IMR-90 (cell line): ENCODE results near the gene KAT2B. TPM values are rescaled to one million over a fixed set of nuclear protein-coding genes. Genes with fewer than 3 reads are reported as not detected.

ENCODE experiments used
- ATAC-seq: fragments of 200-7000 bp; cut with Tn5 transposase; 2 replicates; pipeline ENCODE4 v1.9.1; 2020; ENCODE audit warnings: low read depth, mild to moderate bottlenecking, moderate library complexity
- BruUV-seq: library from RNA; stranded (reverse); fragments of 400-500 nt; replicated peaks from 2 replicates; lab custom pipeline; 2021; lab: Mats Ljungman, UMichigan
- CTCF ChIA-PET: fragments of 300-600 bp; formaldehyde crosslinking; extraction: SDS; loops from one replicate; lab custom pipeline; 2021; ENCODE audit warnings: antibody characterized with exemption; lab: Yijun Ruan, JAX
- POLR2A ChIA-PET: fragments of 300-600 bp; sonication (Branson Sonifier 250); formaldehyde crosslinking; loops from one replicate; lab custom pipeline; 2022; ENCODE audit warnings: antibody characterized with exemption; ENCODE audit not compliant: unreplicated experiment; lab: Charles Lee
- DNase-seq: peaks from one replicate; pipeline ENCODE4 v3.0.0; 2013
- H2AFZ ChIP-seq: replicated peaks from 2 replicates; pipeline ENCODE3; 2013; ENCODE audit warnings: low read length, mild to moderate bottlenecking; ENCODE audit not compliant: poor library complexity
- H2AK5ac ChIP-seq: 2 replicates; pipeline ENCODE4 v1.6.1; 2013; ENCODE audit warnings: low read depth, low read length, inconsistent platforms
- H2AK9ac ChIP-seq: replicated peaks from 2 replicates; pipeline ENCODE3; 2013; ENCODE audit warnings: mild to moderate bottlenecking, low read depth, low read length, moderate library complexity; ENCODE audit not compliant: poor library complexity
- H2BK120ac ChIP-seq: 2 replicates; pipeline ENCODE4 v1.6.1; 2013; ENCODE audit warnings: low read depth, low read length, inconsistent platforms
- H2BK15ac ChIP-seq: 3 replicates; pipeline ENCODE4 v1.6.1; 2013; ENCODE audit warnings: low read depth, low read length, inconsistent platforms
- H2BK20ac ChIP-seq: 2 replicates; pipeline ENCODE4 v1.6.1; 2013; ENCODE audit warnings: low read depth, mild to moderate bottlenecking, inconsistent platforms, low read length, moderate library complexity
- H2BK5ac ChIP-seq: 2 replicates; pipeline ENCODE4 v1.6.1; 2013; ENCODE audit warnings: mild to moderate bottlenecking, low read depth, low read length, inconsistent platforms; ENCODE audit not compliant: poor library complexity, severe bottlenecking
- H3K14ac ChIP-seq: replicated peaks from 2 replicates; pipeline ENCODE4 v1.6.1; 2013; ENCODE audit warnings: low read depth, low read length, inconsistent platforms
- H3K18ac ChIP-seq: 2 replicates; pipeline ENCODE4 v1.6.1; 2013; ENCODE audit warnings: low read depth, low read length, control low read depth
- H3K23ac ChIP-seq: 2 replicates; pipeline ENCODE4 v1.6.1; 2013; ENCODE audit warnings: low read depth, low read length, inconsistent platforms
- H3K27ac ChIP-seq: 2 replicates; pipeline ENCODE4 v1.5.1; 2013; ENCODE audit warnings: mild to moderate bottlenecking, control low read depth, low read length; ENCODE audit not compliant: insufficient read depth
- H3K27me3 ChIP-seq: 2 replicates; pipeline ENCODE4 v1.6.1; 2013; ENCODE audit warnings: low read length; ENCODE audit not compliant: control insufficient read depth, insufficient read depth
- H3K36me3 ChIP-seq: 2 replicates; pipeline ENCODE4 v1.6.1; 2013; ENCODE audit warnings: low read length, mixed read lengths; ENCODE audit not compliant: control insufficient read depth, insufficient read depth
- H3K4ac ChIP-seq: 2 replicates; pipeline ENCODE4 v1.6.1; 2013; ENCODE audit warnings: low read depth, low read length, inconsistent platforms
- H3K4me1 ChIP-seq: 2 replicates; pipeline ENCODE4 v1.6.1; 2013; ENCODE audit warnings: low read length, mixed read lengths; ENCODE audit not compliant: control insufficient read depth, insufficient read depth
- H3K4me2 ChIP-seq: 2 replicates; pipeline ENCODE4 v1.6.1; 2013; ENCODE audit warnings: low read depth, mild to moderate bottlenecking, control low read depth, low read length, moderate library complexity
- H3K4me3 ChIP-seq: 2 replicates; pipeline ENCODE4 v1.5.1; 2013; ENCODE audit warnings: low read depth, mild to moderate bottlenecking, control low read depth, low read length, moderate library complexity; ENCODE audit not compliant: insufficient read depth
- H3K56ac ChIP-seq: 2 replicates; pipeline ENCODE4 v1.6.1; 2013; ENCODE audit warnings: low read length, inconsistent platforms; ENCODE audit not compliant: insufficient read depth; ENCODE audit errors: extremely low read depth
- H3K79me1 ChIP-seq, 2 experiments: 2 replicates each; pipeline ENCODE4 v1.6.1; 2013; ENCODE audit warnings: low read length in 2 of 2, inconsistent platforms in 1 of 2, low read depth in 1 of 2
- H3K9ac ChIP-seq: 2 replicates; pipeline ENCODE4 v1.6.1; 2013; ENCODE audit warnings: low read depth, low read length, control low read depth
- H3K9me1 ChIP-seq: 2 replicates; pipeline ENCODE4 v1.6.1; 2013; ENCODE audit warnings: low read length, inconsistent platforms; ENCODE audit not compliant: insufficient read depth
- H3K9me3 ChIP-seq: 2 replicates; pipeline ENCODE4 v1.6.1; 2013; ENCODE audit warnings: low read length; ENCODE audit not compliant: control insufficient read depth, insufficient read depth
- H4K20me1 ChIP-seq: 2 replicates; pipeline ENCODE4 v1.6.1; 2013; ENCODE audit warnings: low read length, inconsistent platforms; ENCODE audit not compliant: insufficient read depth
- H4K5ac ChIP-seq: 2 replicates; pipeline ENCODE4 v1.6.1; 2013; ENCODE audit warnings: mild to moderate bottlenecking, low read depth, low read length, control low read depth
- H4K8ac ChIP-seq, 2 experiments: 2 replicates each; pipeline ENCODE4 v1.6.1; 2013; ENCODE audit warnings: low read depth in 2 of 2, low read length in 2 of 2, control low read depth in 1 of 2, inconsistent platforms in 1 of 2
- H4K91ac ChIP-seq: 2 replicates; pipeline ENCODE4 v1.6.1; 2013; ENCODE audit warnings: low read depth, low read length, inconsistent platforms; ENCODE audit not compliant: insufficient read depth
- BHLHE40 ChIP-seq: fragments of 150-350 bp; IDR thresholded peaks from 2 replicates; pipeline ENCODE4 v1.6.1; 2016; ENCODE audit warnings: mild to moderate bottlenecking, low read depth, low read length
- CEBPB ChIP-seq: IDR thresholded peaks from 2 replicates; pipeline ENCODE4 v1.6.1; 2012; ENCODE audit warnings: low read depth, low read length, improper control_type of control experiment
- FOS ChIP-seq: fragments of 150-350 bp; IDR thresholded peaks from 2 replicates; pipeline ENCODE4 v1.6.1; 2016; ENCODE audit warnings: low read depth, low read length
- MAZ ChIP-seq: IDR thresholded peaks from 2 replicates; pipeline ENCODE4 v1.6.1; 2012; ENCODE audit warnings: low read depth, mild to moderate bottlenecking, low read length, improper control_type of control experiment, moderate library complexity, borderline replicate concordance
- POLR2A ChIP-seq: IDR thresholded peaks from 2 replicates; pipeline ENCODE4 v1.6.1; 2012; ENCODE audit warnings: mild to moderate bottlenecking, low read depth, low read length
- RAD21 ChIP-seq: IDR thresholded peaks from 2 replicates; pipeline ENCODE4 v1.6.1; 2012; ENCODE audit warnings: low read length, improper control_type of control experiment
- RCOR1 ChIP-seq: IDR thresholded peaks from 2 replicates; pipeline ENCODE4 v1.6.1; 2012; ENCODE audit warnings: mild to moderate bottlenecking, low read length, improper control_type of control experiment; ENCODE audit not compliant: insufficient replicate concordance
- RFX5 ChIP-seq: IDR thresholded peaks from 2 replicates; pipeline ENCODE4 v1.8.0; 2012; ENCODE audit warnings: low read depth, mild to moderate bottlenecking, low read length, moderate library complexity
- USF2 ChIP-seq: fragments of 150-350 bp; IDR thresholded peaks from 2 replicates; pipeline ENCODE4 v1.6.1; 2017; ENCODE audit warnings: mild to moderate bottlenecking, antibody characterized with exemption, low read length, low read depth
- WGBS, 2 experiments: methylation state at CpG; one replicate each; pipeline versions ENCODE4 v1.1.5 to v1.1.7; 2013; ENCODE audit warnings: missing lambda C conversion rate in 2 of 2; ENCODE audit not compliant: insufficient read length in 1 of 2; ENCODE audit errors: extremely low coverage in 2 of 2; 5-methylcytosine and 5-hydroxymethylcytosine counted together
- dilution Hi-C: fragments of 300-500 bp; cut with HindIII; formaldehyde crosslinking; loops from one replicate; pipeline ENCODE4 v1.14.3; 2018; ENCODE audit warnings: low sequenced_read_pairs; ENCODE audit not compliant: unreplicated experiment
- in situ Hi-C: fragments of 300-500 bp; cut with MboI; formaldehyde crosslinking; loops from 3 replicates; pipeline ENCODE4 v1.14.3; 2019; ENCODE audit warnings: low sequenced_read_pairs, inconsistent platforms, mixed read lengths
- intact Hi-C: fragments of 100-400 bp; cut with micrococcal nuclease; formaldehyde crosslinking; loops from 2 replicates; pipeline ENCODE4 v1.10.0; 2022
- polyA plus RNA-seq, 3 experiments: library from polyadenylated mRNA; depleted of rRNA; stranded (reverse); fragments of >200 nt; gene quantifications; 2 replicates each; pipeline ENCODE4 v1.2.3, GENCODE V29; 2012; ENCODE audit warnings: low replicate concordance in 1 of 3
- total RNA-seq: library from RNA; depleted of rRNA; stranded (reverse); fragments of >200 nt; gene quantifications from 2 replicates; pipeline ENCODE4 v1.2.3, GENCODE V29; 2012

Gene KAT2B
- total and polyA plus RNA-seq, 2 of the 4 experiments (the other 2 are of a cell fraction): 2.0 to 2.2 TPM

DNA sequence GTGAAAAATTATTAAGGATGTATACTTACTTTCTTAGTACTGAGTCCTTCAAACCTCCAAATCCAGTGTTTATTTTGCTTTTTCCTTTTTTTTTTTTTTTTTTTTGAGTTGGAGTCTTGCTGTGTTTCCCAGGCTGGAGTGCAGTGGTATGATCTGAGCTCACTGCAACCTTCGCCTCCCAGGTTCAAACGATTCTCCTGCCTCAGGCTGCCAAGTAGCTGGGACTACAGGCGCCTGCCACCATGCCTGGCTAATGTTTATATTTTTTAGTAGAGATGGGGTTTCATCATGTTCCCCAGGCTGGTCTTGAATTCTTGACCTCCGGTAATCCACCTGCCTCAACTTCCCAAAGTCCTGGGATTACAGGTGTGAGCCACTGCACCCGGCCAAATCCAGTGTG, 67.5 kb downstream of the KAT2B start:
- H3K4me1 ChIP-seq: no peaks in the 10 kb centered on the region
- no peak overlapping the region for H2BK15ac ChIP-seq
- no CpG with 5 or more reads among the region's 5 CpGs for WGBS, 2 experiments
- no peak overlapping the region for H3K27ac ChIP-seq
- no peak overlapping the region for H3K9ac ChIP-seq
- H2BK120ac ChIP-seq: no peak overlapping the region
- H3K18ac ChIP-seq: no peak overlapping the region
- no peaks in the 10 kb centered on the region for H3K9me3 ChIP-seq
- BruUV-seq: no TSS peak
- CTCF ChIA-PET: interaction anchor here (0.6 to 0.7 kb wide), 2 partner anchors 72 to 1217 kb away, joined by 3 read pairs; no protein-coding TSS in a partner anchor
- no peak for ATAC-seq
- POLR2A ChIA-PET: no interaction called here
- no peak overlapping the region for H3K23ac ChIP-seq
- intact Hi-C loops: no loop called here
- no peak overlapping the region for H3K4me3 ChIP-seq
- H3K9me1 ChIP-seq: no peaks in the 10 kb centered on the region
- H2AFZ ChIP-seq: no peak overlapping the region
- no peak overlapping the region for H3K56ac ChIP-seq
- H2BK20ac ChIP-seq: no peak overlapping the region
- no peak overlapping the region for H4K5ac ChIP-seq
- no peak overlapping the region for H3K4me2 ChIP-seq
- in situ Hi-C loops: no loop called here
- no peak overlapping the region for H3K4ac ChIP-seq
- no peak overlapping the region for H2AK9ac ChIP-seq
- H3K79me1 ChIP-seq: no peaks in the 10 kb centered on the region
- H4K20me1 ChIP-seq: no peaks in the 10 kb centered on the region
- H2AK5ac ChIP-seq: no peak overlapping the region
- no peak overlapping the region for H4K8ac ChIP-seq
- dilution Hi-C loops: no loop called here
- H3K27me3 ChIP-seq: no peaks in the 10 kb centered on the region
- H3K14ac ChIP-seq: no peak overlapping the region
- H2BK5ac ChIP-seq: no peak overlapping the region
- TF ChIP-seq FOS (no peak), USF2 (no peak), RCOR1 (no peak), CEBPB (no peak), MAZ (no peak), RAD21 (no peak), POLR2A (no peak), BHLHE40 (no peak), RFX5 (no peak)
- no peak for DNase-seq
- no peak overlapping the region for H4K91ac ChIP-seq
- H3K36me3 ChIP-seq: no peaks in the 10 kb centered on the region
